ENCODE data around the gene SLC49A3.
A peak's percentile ranks its signal among the peaks of the same experiment; 100 is the strongest.
"Not testable (repeated sequence)": the region's sequence is repeated elsewhere in the genome, so short reads cannot be mapped to it uniquely, and the experiment has no call there.

Gene SLC49A3

DNA sequence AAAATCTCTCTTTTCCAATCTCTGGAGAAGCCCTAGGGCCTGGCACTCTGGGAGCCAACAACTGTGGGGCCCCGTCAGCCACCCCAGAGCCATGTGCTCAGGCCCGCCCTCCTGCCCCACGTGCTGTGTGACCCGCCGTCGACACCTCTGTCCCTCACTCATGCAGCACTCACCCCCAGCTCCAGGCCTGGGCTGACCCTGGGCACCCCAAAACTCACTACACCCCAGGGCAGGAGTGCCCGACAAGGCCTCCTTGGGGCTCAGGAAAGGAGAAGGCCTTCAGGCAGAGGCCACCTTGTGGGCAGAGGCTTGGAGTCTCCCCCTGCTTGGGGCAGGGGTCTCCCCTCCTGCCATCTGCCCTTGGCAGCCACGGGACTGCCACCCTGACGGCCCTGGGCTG, 8.9 kb downstream of the SLC49A3 start:
- DNase-seq = no peak

DNA sequence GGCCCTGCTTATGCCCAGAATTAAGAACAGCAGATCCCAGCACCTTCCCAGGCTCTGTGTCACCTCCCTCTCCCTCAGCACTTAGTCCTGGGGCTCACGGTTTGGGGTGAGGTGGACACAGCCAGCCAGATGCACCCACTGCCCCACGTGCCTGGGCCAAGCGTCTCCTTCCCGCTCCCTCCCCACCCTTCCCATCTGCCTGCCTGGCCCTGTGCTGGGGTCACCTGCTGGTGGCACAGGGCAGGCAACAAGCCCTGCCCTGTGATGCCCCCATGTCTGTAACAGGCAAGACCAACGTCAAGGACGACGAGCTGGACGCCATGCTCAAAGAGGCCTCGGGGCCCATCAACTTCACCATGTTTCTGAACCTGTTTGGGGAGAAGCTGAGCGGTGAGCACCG, 9.3 kb downstream of the SLC49A3 start:
- DNase-seq = no peak

DNA sequence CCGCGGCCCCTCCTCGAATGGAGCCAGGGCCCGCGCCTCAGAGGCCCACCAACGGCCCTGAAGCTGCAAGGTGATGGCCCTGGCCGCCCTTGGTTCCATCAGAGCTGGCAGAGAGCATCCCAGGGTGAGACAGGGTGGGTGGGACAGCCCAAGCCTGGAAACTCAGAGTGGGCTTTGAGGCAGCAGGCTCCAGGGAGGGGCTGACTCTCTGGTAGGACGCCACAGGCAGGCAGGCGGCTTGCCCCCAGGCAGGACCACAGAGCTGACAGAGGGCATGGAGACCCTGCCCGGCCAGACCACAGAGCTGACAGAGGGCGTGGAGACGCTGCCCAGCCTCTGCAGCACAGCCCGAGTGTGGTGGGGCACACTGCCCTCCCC, 9.9 kb downstream of the SLC49A3 start:
- no peak for DNase-seq

DNA sequence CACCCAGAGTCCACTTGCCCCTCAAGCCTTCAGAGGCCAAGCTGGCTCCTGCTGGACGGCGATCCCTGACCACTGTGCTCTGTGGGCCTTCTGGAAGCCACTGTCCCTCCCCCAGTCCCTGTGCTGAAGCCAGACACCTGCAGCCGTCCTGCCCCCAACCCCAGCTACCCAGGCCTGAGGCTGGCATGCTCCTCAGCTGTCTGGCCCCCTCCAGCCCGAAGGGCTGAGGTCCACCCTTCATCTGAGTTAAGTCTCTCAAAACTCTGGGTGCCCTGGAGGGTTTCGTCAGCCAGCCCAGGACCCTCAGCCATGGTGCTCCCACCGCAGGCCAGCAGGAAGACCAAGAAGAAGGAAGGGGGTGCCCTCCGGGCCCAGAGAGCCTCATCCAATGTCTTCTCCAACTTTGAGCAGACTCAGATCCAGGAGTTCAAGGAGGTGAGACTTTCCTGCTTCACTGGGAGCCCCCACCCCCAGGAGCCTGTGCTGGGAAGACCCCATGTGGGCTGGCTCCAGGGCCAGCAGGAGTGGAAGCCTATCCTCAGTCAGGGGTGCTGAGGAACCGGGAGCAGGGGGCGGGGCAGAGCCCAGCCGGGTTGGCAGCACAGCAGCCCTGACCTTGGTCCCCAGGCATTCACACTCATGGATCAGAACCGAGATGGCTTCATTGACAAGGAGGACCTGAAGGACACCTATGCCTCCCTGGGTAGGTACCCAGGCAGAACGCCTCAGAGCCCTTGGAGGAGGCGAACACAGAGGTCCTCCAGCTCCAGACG, 10.4 kb downstream of the SLC49A3 start:
- no peak for DNase-seq

DNA sequence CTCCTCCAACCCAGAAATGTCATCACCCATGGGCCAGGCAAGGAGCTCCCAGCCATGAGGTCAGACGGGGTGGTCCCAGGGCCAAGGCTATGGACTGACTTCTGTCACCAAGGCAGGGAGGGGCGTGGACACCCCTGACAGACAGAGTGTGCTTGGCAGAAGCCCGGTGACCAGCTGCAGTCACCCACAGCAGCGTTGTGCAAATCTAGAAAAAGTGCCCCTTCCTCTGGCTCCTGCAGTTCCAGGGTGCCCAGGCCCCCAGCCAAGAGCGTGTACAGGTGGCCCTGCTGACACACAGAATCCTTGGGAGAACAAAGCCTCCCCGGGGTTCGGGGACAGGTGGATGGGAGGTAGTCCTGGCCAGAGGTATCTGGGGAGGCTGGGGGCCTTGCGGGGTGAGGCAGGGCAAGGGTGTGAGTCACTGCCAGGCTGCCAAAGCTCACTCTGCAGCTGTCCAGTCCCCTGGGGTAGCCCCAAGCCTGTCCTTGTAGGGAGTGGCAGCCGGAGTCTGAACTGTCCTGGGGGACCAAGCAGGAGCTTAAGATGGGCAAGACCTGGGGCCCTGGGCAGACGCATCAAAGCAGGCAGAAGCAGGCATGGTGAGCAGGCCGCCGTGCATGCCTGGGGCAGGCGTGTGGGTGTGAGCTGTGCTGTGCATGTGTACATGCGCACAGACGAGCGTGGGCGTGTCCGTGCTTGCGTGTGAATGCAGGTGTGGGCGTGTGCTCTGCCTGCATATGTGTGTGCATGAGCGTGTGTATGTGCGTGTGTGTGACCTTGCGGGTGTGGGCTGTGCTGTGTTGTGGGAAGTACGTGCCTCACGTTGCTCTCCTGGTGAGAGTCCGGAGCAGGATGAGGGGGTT, 11.3 kb downstream of the SLC49A3 start:
- no peak for DNase-seq

DNA sequence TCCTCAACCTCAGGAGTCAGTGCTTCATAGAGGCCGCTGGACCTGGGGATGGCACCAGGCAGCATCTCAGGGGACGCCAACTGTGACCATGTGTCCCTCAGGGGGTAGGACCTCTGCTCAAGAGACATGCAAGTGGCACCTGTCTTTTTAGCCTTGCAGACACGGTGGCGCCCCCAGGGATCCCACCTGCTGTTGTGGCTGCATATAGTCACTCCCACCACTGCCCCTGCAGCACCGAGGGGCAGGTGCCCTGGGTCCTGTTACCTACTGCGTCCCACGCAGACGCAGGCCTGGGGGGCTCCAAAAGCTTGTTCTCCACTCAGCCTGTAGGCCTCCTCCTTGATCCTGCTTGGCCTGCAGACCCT, 12.1 kb downstream of the SLC49A3 start:
- DNase-seq = no peak

DNA sequence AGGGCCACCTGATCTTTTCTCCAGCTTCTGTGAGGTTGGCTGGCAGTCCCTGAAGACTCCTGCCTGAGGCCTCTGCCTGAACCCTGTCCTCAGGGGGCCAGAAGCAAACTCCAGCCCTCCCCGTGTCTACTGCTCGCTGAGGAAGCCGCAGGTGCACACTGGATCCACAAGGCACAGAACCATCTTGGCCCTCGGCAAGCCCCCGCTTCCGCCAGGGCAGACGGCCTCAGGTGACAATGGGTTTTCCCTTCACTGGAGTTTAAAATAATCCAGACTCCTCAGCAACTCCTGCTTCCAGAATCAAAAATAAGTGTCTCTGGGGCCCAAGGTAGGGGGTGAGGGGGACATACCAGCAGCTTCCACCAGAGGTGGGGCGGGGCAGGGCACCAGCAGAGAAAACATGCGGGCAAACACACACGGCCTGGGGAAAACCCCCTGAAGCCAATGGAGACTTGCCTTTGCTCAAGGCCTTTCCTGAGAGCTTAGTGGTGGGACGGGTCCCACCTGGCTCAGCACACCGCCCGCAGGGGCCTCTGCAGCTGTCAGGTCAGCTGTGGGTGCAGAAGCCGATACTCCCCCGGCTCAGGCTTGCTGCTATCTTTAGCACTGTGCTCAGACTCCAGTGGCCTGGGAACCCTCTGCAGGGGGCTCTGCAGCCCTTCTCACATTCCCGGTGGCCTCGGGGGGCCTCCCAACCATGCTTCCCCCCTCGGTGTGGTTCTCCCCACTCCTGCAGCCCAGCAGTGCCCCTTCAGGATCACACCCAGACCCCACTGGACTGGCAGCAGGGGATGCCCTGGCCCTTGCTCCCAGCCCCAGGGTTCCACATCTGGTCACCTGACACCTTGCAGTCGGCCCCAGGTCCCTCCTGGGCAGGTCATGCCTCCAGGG, 12.7 kb downstream of the SLC49A3 start:
- no peak for DNase-seq

DNA sequence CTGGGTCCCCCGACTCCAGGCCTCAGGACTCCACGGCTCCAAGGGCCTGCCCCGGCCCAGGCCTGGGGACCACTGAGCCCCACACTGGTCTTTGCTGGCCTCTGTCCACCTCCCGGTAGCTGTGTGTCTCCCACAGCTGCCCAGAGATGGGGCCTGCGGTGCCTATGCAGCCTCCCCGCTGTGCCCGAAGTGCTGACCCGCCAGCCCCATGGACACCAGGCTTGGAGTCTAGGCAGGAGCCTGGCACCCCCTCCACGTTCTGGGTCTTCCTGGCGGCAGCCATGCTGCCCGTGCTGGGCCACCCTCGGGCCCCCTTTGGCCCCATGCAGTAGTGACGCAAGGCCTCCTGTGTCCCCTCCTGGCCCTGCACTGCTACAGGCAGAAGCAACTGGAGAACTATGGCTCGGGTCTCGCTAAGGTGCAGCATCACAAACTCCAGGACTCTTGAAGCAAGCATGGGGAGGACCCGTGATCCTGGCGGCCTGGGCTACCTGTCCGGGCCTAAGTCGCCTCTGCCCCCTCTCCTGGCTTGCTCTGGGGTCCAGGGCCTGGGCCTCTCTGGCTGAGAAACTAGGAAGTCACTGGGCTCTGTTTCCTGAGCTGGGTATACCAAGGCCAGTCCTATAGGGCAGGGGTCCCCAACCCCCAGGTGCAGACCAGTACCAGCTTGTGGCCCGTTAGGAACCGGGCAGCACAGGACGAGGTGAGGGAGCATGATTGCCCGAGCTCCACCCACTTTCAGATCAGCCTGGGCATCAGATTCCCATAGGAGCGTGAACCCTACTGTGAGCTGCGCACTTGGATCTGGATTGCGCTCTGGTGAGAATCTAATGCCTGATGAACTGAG, 13.7 kb downstream of the SLC49A3 start:
- no peak for DNase-seq

DNA sequence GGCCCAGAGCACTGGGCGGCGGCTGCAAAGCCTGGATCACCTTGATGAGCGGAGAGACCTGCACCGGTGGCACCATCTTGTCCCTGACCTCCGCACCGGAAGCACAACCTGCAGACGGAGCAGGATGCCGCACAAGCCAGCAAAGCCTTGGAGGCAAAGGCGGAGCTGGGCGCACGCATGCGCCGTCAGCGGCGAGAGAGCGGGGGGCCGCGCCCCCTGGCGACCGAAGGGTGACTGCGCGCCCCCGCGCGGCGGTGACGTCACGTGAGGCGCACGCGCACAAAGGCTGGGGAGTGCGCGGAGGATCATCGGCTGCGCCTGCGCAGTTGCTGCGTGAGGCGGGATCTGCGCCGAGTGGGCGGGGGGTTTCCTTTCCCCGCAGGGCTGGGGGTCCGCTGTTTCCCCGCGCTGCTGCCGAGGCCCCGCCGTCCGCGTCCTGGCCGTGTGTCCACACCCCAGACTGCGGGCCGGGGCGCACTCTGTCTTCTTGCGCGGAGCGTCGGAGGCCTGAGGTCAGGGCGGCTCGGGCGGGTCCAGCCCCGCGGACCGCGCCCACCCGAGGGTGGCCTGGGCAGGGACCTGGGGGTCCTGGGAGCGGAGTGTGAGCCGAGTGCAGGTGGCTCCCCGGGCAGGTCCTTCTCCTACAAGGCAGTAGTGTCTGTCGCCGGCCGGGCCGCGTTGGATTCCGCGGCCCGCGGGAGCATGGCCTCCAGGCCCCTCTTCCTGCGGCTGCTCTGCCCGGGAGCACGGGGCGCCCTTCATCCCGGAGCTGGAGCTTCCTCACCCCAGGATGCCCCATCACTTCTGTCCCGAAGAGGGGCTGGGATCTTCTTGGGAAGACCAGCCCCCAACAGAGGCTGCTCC, 14.5 kb downstream of the SLC49A3 start, which contains the start of the genes ATP5ME and MYL5:
Gene ATP5ME, minus strand, starts transcription at position 105 of the 864 bp plus-strand sequence. Its CDS starts 29 bp downstream, at position 76.
Gene MYL5, plus strand, starts transcription at position 371 of the 864 bp plus-strand sequence. CDS start 3,485 bp downstream, outside the sequence.
- DNase-seq = peak; percentile 82 to 89

DNA sequence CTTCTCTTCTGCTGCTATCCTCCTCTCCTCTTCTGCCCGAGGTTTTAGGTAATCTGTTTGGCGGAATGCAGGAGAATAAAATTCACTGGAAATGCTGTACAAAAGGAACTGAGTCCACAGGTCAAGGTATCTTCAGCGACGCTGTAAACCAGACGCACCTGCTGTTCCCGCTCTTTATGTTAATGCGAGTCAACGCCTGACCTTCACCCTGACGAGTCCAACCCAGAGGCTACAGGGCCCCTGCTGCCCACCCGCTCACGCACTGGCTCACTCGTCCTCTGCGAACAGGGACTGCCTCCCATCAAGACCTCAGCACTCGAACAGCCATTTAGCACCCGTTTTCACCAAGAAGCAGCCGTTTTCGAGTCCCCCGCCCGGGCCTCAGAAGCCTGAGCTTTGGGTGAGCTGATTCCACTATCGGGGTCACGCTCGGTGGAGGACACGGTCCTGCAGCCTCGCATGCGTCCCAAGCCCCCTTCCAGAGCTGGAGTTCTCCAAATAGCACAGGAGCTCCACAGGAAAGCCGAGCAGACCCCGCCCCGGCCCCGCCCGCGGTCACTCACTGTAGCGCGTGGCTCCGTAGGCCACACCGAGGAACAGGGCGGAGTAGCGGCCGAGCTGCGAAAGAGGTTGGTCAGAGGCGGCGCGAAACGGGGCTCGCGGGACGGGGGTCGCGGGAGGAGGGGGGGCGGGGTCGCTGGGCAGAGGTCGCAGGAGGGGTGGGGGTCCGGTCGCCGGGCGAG, 15.4 kb downstream of the SLC49A3 start:
- DNase-seq = no peak

DNA sequence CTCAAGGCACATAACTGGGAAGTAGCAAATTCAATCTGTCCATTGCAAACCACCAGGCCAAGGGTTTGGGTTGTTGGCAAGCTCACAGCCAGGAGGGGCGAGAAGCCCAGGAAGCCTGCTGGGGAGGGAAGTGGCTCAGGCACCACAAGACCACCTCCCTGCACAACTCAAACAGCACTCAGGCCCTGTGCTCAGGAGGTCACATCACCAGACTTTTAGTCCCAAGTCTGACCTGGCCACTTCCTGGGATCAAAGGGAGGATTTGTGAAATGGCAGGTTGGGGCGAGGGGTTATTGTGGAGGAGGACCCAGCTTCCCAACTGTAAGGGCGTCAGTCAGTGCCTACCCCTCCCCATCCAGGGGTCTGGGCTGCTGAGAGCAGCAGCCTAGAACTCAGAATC, 17.2 kb downstream of the SLC49A3 start:
- DNase-seq = no peak

DNA sequence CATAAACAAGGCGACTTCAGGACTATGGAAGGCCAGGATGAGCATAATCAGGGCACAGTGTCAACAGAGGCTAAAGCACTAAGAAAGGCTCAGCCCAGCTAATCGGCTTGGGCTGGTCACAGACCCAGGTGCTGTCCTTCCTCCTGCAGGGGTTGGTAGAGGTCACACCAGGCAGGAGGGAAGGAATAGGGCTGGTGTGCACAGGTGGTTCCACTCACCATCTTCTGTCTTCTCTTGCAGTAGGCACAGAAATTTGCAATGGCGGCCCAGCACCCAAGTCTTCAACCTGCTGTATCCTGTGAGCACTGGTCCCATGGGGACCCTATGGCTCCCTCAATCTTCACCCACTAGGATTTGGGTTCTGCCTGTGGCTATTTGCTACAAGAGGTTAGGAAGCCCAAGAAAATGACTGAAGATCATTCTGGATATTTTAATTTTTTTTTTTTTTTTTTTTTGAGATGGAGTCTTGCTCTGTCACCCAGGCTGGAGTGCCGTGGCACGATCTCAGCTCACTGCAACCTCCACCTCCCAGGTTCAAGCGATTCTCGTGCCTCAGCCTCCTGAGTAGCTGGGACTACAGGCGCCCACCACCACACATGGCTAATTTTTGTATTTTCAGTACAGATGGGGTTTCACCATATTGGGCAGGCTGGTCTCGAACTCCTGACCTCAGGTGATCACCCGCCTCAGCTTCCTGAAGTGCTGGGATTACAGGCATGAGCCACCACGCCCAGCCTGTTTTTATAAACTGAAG, 19.0 kb downstream of the SLC49A3 start:
- not testable (repeated sequence) for DNase-seq

DNA sequence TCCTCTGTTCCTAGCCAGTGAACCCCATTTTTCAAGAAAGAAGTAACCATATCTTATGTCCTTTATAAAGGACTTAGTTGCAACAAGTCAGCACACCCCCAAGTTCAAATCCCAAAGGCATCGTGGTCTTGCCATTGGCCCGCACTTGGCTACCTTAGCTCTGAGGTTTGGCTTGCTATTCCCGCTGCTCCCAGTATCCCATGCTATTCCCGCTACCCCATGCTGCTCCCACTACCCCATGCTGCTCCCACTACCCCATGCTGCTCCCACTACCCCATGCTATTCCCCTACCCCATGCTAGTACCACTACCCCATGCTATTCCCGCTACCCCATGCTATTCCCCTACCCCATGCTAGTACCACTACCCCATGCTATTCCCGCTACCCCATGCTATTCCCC, 20.7 kb downstream of the SLC49A3 start:
- DNase-seq = not testable (repeated sequence)

DNA sequence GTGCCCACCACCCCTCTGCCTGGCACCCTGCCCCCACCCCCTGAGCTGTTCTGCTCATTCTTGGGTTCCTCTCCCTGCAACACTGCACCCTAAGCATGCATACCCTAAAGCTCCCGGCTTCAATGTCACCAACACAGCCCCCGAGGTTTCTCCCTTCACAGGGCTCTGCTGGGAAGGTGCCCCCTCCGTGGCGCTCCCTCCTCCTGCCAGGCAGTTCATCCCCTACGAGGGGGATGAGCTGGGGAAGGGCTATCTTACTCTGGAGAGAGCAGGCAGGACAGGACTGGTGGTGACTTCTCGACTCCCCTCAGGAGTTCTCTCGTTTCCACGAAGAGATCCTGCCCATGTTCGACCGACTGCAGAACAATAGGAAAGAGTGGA, 21.4 kb downstream of the SLC49A3 start:
- no peak for DNase-seq

DNA sequence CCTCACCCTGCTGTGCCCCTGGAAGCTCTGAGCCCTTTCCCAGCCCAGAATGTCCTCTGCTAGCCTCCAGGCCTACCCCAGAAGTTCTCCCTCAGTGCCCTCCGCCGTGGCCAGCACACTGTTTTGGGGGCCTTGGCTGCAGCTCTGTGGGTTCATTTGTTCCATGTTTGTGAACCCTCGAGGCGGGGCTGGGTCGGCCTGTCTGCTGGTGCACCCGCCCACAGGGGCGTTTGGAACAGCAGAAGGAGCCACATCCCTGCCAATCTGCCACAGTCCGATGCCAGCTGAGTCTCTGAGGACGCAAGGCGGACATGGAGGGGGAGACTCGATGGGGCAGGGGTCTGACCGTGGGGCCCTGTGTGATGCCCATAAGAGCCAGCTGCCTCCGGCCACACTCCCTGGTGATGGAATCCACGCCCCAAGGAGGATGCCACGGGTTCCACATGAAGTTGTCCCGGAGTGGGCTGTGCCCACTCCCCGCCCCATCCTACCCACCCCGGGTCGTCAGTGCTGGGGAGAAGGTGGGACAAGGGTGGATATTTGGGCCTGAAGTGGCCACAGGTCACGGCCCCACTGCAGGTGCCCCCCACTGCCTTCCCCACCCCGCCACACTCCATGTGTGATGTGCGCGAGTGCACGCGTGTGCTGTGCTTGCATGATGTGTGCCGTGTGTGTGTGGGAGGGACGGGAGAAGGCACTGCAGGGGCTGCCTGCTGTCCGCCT, 22.0 kb downstream of the SLC49A3 start:
- DNase-seq = no peak

DNA sequence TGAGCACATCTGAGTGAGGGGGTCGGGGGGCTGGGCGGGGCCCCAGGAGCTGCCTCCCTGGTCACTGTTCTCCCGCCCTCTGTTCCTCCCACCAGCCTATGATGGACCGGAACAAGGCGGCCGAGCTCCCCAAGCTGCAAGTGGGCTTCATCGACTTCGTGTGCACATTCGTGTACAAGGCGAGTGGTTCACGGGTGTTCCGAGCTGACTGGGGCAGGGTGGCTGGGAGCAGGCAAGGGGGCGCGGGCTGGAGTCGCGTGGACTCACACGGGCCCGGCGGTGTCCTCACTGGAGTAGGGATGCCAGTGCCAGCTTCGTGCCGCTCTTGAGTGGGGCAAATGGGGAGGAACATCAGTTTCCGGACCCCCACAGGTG, 22.5 kb downstream of the SLC49A3 start:
- DNase-seq = no peak

DNA sequence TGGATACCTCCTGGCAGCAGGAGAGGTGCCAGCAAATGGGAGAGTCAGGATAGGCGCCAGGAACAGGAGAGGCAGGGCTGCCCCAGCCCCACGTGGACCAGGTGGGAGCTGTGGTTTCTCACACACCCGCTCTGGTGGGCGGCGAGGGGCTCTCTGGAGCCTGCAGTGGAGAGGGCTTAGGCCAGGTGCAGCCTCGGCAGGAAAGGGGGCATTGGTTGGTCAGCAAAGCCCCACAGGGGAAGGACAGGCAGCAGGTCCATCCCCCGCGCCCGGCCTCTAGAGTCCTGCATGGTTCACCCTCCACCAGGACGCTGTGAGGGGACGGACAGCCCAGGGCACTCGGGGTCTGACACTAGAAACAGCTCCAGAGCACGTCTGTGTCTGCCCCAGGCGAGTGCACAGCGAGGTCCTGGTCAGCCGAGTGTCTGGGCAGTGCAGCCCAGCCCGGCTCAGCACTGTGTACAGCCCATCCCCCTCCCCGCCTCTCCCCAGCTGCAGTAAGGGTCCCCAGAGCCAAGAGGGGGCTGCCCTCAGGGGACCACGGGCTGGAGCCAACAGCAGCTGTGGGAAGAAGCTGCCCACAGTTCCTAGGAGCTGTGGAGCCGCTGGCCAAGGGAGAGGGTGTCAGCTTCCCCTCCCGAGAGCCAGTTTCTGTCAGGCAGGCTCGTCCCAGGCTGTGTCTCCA, 23.1 kb downstream of the SLC49A3 start:
- no peak for DNase-seq

DNA sequence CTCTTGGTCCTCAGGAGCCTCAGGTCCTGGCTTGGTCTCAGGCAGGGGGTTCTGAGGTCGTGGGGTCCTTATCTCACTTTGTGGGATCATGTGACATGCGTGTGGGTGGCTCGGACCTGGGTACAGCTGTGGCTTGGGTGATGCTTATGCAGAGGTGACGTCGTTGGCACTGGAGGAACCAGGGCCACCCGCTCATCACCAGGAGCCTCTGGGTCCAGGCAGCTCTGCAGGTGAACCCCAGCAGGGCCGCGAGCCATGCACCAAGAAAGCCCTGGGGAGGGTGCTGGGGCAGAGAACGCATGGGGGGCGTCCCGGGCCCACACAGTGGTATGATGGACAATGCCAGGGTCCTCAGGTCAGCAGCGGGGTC, 23.6 kb downstream of the SLC49A3 start:
- DNase-seq = no peak

Measured in AML-193 (cell line).